ENCODE results near the gene OR6B2.

The OR6B2 gene

DNA sequence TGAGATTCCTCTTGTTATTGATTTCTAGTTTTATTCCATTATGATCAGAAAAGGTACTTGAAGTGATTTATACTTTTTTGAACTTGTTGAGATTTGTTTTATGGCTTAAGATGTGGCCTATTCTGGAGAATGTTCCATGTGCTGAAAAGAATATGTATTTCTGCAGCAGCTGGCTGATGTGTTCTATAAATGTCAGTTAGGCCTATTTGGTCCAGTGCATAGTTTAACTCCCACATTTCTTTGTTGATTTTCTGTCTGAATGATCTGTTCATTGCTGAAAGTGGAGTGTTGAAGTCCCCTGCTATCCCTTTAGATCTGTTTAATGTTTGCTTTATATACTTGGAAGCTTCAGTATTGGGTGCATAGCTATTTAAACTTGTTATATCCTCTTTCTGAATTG, 7.1 kb upstream of the OR6B2 start:
- no peak for DNase-seq

DNA sequence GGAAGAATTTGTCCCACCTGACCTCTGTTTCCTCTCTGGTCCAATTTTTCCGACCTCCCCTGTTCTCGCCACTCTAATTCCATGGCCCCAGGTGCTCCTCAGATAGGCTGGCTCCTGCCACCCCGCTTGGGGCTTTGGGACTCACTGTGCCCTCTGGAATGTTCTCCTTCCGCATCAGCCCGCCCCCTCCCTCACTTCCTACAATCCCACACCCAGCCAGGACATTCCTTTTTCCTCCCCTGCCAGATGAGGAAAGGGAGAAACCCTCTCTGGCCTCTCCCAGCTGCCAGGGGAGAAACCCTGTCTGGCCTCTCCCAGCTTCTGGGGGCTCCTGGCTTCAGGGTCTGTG, 3.1 kb upstream of the OR6B2 start:
- no peak for DNase-seq

DNA sequence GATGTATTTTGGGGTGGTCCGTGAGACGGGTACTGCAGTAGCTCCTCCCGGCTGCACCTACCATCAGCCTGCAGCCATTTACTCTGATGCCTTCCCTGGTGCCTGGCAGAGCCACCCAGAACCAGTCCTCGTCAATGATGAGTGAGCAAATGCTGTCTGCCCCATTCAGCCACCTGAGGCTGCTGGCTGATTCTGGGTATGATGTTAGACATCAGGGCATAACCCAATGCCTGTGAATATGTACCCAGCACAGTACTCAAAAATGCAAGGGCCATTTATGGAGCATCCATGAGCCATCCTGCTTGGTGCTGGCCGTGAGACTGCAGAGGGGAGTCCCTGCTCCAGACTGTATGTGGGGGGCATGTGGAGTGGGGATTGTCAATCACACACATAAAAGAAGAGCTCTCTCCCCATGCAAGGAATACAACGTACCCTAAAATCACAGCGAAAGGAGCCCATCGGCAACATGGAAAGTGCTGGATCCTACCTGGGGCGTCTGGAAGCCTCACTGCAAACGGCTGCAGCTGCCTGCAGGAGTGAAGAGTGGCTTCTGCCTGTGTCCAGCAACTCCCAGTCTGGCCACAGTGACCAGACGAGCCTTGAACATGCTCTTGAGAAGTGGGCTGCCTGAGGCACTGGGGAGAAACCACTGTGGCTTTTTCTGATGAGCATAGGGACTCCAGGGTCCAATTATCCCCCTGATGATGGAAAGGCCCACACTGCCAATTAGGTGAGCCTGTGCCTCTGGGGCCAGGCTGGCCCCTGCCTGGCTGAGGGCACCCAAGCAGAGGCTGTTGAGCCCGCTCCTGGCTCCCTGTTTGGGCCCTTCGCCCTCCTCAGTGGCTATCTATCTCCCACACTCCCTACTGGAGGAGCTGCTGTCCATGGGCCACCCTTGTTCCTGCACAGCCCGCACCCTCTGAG, 2.4 kb upstream of the OR6B2 start:
- DNase-seq, result no peak

DNA sequence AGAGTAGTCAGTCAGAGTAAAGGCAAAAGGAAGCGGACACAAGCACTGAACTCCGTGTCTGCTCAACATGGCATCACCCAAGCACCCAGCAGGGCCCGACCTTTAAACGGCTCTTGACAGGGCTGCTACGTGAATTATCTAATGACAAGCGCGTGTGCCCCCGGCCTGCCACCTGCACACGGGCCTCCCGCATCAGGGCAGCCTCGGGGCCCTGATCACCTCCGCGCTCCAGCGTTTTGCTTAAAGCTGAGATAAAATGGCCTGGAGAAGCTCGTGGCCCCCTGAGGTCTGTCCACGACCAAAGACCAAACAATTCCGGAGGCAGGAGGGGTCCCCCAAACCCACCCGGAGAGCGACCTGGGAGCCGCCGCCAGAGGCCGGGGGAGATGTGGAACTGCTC, 5.5 kb downstream of the OR6B2 start:
- DNase-seq, result no peak

DNA sequence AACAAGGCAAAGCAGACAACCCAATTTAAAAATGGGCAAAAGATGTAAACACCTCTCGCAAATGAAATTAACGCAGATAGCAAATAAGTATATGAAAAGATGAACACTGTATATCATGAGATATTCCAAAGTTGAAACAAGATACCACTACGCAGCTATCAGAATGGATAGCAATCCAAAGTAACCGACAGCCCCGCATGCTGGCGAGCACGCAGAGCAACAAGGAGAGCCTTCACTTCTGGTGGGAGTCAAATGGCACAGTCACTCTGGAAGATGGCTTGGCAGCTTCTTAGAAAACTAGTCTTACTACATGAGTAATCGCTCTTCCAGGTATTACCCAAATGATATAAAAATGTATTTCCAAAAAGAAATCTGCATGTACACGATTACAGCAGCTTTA, 6.4 kb downstream of the OR6B2 start:
- no peak for DNase-seq

DNA sequence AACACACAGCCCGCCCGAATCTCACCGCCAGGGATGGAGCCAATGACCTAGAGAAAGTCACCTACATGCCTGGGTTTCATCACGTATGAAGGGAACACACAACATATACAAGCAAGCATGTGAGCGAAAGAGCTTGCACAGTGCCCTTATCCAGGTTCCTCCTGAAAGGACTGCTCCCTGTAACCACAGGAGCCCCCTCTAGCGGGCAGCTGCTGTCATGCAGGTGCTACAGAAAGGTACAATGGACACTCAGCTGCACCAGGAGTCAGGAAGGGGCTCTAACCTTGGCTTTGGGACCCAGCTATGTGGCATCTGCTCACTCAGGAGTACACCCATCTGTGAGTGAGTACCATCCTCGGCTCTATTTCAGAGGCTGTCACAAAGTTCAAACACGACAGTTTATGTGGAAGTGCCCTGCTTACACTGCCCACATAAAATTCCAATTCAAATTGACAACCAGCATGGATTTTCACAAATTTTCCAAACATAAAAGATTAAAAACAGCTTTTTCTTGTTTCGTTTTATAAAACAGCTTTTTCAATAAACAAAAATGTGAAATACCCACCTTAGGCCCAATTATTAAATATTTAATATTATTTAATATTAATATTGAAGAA, 8.6 kb downstream of the OR6B2 start:
- peak; percentile 20 for DNase-seq

DNA sequence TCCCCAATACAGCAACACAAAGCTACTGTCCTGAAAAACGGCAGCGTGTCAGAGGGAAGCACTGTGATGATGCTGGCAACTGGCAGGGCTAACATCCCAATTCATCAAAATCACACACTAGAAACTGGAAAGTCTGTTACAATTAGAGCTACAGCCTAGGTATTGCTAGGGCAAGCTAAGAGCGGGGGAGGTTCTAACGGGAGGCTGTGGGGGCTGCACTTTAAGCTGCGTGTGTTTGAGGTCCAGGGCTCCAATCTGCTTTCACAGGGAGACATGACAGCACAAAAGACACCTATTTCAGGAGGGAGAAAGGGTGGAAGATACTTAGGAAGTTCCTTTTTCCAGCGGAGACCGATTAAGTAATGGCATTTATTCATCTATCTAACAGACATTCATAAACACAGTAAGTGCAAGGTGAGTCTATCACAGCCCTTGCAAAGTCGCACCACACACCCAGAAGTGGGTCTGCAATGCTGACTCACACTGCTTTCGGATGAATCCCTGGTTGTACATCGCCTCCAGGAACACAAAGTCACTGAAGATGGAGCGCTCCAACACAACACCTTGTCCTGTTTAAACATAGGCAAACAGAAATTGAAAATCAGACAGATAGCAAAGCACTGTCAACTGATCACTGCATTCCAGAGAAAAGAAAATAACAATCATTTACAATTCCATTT, 12.0 kb downstream of the OR6B2 start:
- no peak for DNase-seq

DNA sequence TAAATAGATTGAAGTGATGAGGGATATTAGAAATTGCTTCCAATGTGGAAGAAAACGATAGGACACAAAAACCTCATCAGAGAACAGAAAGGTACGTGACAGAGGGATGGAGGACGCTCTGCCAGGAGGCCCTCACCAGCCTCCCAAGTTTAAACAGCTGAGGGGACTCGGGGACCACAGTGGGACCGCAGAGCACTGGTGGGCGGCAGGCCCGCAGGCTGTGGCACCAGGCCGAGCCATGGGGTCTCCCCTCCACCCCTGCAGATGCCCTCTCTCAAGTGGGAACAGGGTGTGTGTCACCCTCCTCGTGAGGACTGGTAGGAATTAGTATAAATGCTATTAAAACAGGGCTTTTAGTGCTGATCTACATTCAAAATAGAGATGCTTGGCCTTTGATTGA, 15.9 kb downstream of the OR6B2 start:
- DNase-seq, result no peak

DNA sequence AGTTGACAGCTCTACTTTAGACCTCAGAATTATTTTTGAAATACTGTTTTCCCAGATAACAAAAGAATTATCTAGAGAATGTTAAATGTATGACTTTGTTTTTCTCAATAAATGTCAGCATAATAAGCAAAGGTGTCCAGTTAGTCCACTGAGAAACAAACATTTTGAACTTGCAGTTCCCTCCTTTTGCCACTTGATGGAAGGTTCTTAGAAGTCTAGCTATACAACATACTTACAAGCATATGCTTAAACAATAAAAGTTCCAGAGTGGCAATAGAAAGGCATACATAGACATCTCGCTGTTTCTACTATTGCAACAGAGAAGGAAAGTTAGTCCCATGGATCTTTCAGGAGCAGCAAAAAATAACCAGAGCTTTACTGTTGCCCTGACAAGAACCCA, 16.9 kb downstream of the OR6B2 start:
- no peak for DNase-seq

DNA sequence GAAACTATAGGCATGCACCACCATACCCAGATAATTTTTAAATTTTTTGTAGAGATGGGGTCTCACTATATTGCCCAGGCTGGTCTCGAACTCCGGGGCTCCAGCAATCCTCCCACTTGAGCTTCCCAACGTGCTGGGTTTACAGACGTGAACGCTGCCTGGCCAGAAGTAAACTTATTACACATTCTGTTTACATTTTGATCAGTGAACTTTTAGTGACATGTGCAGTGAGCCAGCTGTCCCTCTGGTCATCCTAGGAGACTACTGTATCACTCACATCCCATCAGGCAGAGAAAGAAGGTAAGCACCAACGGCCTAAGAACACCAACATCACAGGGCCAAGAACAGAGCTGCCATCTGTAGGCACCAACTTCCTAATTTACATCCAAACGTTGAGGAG, 27.2 kb downstream of the OR6B2 start:
- DNase-seq, result no peak

DNA sequence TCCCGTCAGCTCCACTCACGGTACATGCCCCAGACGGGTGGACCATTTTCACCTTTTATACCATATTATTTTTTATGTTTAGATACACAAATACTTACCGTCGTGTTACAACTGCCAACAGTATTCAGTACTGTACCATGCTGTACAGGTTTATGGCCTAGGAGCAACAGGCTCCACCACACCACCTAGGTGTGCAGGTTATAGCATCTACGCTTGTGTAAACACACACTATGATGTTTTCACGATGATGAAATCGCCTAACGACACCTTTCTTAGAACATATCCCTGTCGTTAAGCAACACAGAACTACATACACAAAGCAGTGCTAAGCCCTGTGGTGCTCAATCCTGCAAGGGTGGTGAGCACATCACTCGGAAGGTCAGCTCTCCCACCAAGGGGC, 29.6 kb downstream of the OR6B2 start:
- DNase-seq, result no peak

DNA sequence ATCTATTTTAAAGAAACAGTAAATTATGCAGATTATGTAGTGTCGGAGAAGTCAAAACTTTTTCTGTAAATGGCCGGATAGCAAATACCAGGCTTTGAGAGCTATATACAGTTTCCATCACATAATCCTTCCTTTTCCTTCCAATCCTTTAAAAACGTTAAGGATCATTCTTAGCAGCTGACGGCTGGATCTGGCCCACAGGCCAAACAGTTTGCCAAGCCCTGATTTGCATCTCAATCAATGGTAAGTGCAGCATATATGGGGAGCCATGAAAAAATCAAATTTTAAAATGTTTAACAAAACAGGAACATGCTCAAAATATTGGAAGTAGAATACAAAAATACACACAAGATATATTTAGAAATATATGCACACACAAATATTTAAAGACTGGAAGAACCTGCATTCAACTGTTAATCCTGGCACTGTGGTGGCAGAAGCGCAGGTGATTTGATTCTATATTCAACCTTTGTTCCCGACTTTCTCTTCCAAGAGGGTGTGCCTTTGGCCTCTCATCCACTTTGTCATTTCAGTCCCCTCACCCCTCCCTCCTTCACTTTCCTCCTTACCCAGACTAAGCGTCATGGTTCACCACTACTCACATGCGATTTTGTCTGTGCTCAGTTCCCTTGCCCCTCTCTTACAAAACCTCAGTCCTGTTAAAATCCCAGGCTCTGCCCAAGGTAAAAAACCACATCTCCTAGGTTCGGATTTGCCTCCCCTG, 32.4 kb downstream of the OR6B2 start:
- no peak for DNase-seq

DNA sequence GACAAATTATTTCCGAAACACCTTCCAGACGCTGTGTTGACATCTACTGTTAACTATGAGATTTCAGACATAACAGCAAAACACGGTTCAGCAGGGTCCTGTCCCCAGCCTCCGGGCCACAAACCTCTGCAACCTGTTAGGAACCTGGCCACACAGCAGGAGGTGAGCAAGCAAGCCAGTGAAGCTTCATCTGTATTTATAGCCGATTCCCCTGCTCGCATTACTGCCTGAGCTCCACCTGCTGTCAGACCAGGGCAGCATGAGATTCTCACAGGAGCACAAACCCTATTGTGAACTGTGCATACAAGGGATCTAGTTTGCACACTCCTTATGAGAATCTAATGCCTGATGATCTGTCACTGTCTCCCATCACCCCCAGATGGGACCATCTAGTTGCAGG, 36.1 kb downstream of the OR6B2 start:
- no peak for DNase-seq

DNA sequence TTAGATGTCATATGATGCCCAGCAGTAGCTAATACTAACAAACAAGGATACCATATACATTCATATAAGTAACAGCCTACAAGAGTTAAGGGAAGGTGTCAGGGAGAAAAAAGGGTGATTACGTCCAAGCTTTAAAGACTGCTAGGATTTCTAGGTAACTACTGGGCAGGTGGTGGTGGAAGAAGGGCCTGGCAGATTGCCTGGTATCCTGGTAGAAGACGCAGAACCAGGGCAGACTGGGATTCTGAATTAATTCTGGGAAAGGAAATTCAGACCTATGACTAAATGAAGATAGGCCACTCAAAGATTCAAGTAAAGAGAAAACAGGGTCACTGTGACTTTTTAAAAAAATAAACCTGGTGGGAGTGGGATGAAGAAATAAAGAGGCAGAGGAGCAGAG, 36.9 kb downstream of the OR6B2 start:
- no peak for DNase-seq

DNA sequence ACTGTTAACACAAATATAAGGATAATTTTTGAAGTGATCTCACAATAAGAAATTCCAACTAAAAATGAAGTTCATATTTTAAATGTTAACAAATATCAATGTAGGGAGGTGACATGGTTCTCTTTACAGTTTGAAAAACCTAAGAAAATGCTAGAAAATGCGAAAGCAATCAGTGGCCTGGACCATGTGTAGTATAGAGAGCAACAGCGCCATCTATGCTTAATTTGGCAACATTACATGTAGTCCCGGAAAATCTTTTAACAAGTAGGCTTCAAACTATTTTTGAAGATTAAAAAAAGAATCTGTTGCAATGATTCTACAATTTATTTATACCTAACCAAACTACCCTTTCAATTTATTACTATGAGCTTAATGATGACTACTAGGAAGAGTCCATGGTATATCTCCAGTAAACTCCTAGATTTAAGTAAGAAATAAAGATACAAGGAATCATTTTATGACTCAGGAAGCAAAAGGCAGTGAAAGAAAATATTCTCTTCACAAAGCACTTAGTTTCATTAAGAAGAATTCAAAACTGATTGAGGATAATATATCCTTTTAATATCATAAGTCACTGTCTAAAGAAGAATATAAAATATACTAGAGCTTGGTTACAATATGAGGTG, 38.4 kb downstream of the OR6B2 start:
- DNase-seq, result peak; percentile 57

DNA sequence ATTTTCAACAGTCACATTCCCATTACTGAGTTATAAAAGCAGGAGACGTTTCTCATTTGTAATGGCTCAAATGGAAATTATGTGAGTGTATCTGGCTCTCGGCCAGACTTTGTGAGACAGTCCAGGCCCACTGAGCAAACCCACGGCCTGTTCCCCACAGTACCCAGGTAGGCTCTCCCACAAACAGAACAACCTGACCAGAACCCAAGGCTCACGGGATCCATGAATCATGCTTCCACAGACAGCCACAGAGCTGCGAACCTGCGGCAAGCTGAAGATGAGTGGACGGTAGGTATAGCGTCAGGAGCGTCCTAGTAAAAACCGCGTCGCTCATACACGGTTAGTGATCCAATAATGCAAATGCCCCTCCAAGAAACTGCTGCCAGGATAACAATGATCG, 39.3 kb downstream of the OR6B2 start:
- DNase-seq, result no peak

DNA sequence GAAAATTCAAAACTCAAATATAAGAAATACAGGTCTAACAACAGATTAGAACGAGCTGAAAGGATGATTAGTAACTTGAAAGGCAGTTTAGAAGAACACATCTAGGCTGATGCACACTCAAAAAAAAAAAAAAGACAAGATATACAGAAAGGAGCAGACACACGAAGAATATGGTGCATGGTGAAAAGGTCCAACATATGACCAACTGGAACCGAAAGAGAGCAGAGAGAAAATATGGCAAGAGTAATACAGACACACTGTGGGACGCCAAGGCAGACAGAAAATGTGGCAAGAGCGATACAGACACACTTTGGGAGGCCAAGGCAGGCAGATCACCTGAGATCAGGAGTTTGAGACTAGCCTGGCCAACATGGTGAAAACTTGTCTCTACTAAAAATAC, 44.9 kb downstream of the OR6B2 start:
- DNase-seq, result no peak

DNA sequence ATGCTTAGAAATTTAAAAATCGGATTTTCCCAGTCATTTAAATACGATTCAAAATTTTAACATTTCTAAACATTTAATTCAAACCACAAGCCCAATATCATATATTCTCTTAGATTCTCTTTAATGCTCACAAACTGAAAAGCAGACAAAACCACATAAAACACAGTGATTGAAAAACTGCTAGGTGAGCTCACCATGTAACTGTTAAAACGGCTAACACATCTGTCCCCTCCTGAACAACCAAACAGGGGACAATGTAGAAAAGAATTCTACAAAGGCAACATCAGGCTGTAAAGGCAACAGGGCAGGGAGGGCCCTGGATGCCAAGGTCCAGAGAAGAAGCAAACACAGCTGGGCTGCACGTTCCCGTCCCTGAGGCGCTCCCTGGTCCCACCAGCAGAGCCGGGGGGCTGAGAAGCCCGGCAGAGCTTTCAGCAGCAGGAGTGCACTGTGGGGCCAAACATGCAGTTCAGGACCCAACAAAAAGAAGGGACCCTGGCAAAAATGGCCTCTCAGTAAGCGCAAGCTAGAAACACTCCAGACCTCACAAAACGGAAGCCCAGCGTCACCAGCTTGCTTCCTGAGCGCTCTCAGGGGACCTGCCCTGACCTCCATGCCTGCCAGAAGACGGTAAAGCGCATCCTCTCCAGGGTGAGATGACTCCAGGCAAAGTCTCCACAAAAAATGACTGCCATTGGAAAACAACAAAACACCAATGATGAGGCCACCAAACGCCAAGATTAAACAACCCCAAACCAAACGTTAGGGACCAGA, 45.6 kb downstream of the OR6B2 start:
- DNase-seq, result no peak

DNA sequence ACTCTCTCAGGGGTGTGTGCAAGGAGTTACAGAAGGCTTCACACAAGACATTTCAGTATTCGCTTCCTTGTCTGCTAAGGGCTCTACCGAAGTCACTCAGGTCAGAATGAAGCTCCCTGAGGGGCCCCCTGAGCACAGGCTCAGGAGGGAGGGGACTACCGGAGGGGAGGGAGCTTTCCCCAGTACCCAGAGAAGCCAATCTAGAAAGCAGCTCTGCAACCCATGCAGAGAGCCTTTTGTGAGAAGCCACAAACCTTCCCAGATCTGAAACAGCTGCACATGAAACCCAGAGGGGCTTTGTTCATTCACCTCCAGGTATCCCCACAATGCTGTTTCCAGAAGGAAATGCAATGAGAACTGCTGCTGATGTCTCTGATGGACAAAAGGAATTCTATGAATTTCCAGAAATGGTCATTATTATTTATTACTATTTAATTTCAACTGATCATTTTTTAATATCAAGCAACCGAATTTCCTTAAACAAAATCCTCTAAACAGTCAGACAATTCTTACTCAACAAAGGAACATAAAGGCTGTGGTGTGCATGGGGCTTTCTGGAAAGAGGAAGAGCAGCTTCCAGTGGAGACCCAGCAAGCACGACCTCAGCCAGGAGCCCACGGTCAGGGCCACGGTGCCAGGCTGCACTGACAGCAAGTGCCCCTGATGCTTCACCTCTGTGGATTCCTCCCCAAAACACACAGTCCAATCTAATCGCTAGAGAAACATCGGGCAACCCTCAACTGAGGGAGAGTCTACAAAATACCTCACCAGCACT, 47.0 kb downstream of the OR6B2 start:
- no peak for DNase-seq
